H9 (cell line): ENCODE data around the gene ABR. TPM values are rescaled to one million over a fixed set of nuclear protein-coding genes. Genes with fewer than 3 reads are reported as not detected.

Experiments
- DNase-seq: peaks from one replicate; pipeline ENCODE4 v3.0.0-alpha.2; 2017
- H2AFZ ChIP-seq: one replicate; pipeline ENCODE4 v1.6.1; 2013; ENCODE audit warnings: mild to moderate bottlenecking, low read length, control low read depth, moderate library complexity
- H2AK5ac ChIP-seq: 2 replicates; pipeline ENCODE4 v1.6.1; 2013; ENCODE audit warnings: low read length, control low read depth, mixed read lengths; ENCODE audit not compliant: insufficient read length
- H2BK120ac ChIP-seq: one replicate; pipeline ENCODE4 v1.6.1; 2013; ENCODE audit warnings: low read depth, mild to moderate bottlenecking, low read length, control low read depth, inconsistent platforms; ENCODE audit not compliant: poor library complexity, severe bottlenecking
- H2BK12ac ChIP-seq: 2 replicates; pipeline ENCODE4 v1.6.1; 2013; ENCODE audit warnings: low read length, control low read depth, mixed read lengths, low read depth; ENCODE audit not compliant: insufficient read length
- H2BK15ac ChIP-seq: 2 replicates; pipeline ENCODE4 v1.6.1; 2013; ENCODE audit warnings: low read depth, low read length, control low read depth
- H2BK20ac ChIP-seq: one replicate; pipeline ENCODE4 v1.6.1; 2013; ENCODE audit warnings: low read depth, mild to moderate bottlenecking, low read length, control low read depth, inconsistent platforms; ENCODE audit not compliant: poor library complexity, severe bottlenecking
- H2BK5ac ChIP-seq: 2 replicates; pipeline ENCODE4 v1.6.1; 2013; ENCODE audit warnings: low read length, control low read depth, mixed read lengths; ENCODE audit not compliant: insufficient read length
- H3K14ac ChIP-seq: 2 replicates; pipeline ENCODE4 v1.6.1; 2013; ENCODE audit warnings: low read length, control low read depth; ENCODE audit not compliant: insufficient read depth
- H3K18ac ChIP-seq: 2 replicates; pipeline ENCODE4 v1.6.1; 2013; ENCODE audit warnings: low read depth, mild to moderate bottlenecking, mixed read lengths, low read length, control low read depth; ENCODE audit not compliant: insufficient read length
- H3K23ac ChIP-seq: 2 replicates; pipeline ENCODE4 v1.6.1; 2013; ENCODE audit warnings: low read length, control low read depth, mixed read lengths, low read depth; ENCODE audit not compliant: insufficient read length
- H3K23me2 ChIP-seq: 2 replicates; pipeline ENCODE4 v1.6.1; 2013; ENCODE audit warnings: low read depth, mild to moderate bottlenecking, mixed read lengths, low read length, control low read depth; ENCODE audit not compliant: insufficient read length, poor library complexity, severe bottlenecking
- H3K27ac ChIP-seq: 2 replicates; pipeline ENCODE4 v1.5.1; 2013; ENCODE audit warnings: low read length, control low read depth, mixed read lengths, low read depth; ENCODE audit not compliant: insufficient read length
- H3K27me3 ChIP-seq: 2 replicates; pipeline ENCODE4 v1.6.1; 2013; ENCODE audit warnings: low read length, control low read depth, inconsistent platforms; ENCODE audit not compliant: insufficient read depth
- H3K4ac ChIP-seq: 2 replicates; pipeline ENCODE4 v1.6.1; 2013; ENCODE audit warnings: low read depth, mild to moderate bottlenecking, control low read depth, inconsistent platforms, low read length, moderate library complexity
- H3K4me1 ChIP-seq: 2 replicates; pipeline ENCODE4 v1.6.1; 2013; ENCODE audit warnings: low read length, control low read depth, inconsistent platforms; ENCODE audit not compliant: insufficient read depth
- H3K4me2 ChIP-seq: 2 replicates; pipeline ENCODE4 v1.6.1; 2013; ENCODE audit warnings: low read length, control low read depth, mixed read lengths; ENCODE audit not compliant: insufficient read length, insufficient read depth
- H3K56ac ChIP-seq: 2 replicates; pipeline ENCODE4 v1.6.1; 2013; ENCODE audit warnings: low read depth, mild to moderate bottlenecking, mixed read lengths, low read length, control low read depth; ENCODE audit not compliant: insufficient read length
- H3K79me1 ChIP-seq: 2 replicates; pipeline ENCODE4 v1.6.1; 2013; ENCODE audit warnings: low read depth, mild to moderate bottlenecking, moderate library complexity, low read length, control low read depth, inconsistent platforms; ENCODE audit not compliant: insufficient read depth, poor library complexity, severe bottlenecking
- H3K79me2 ChIP-seq: 2 replicates; pipeline ENCODE4 v1.6.1; 2013; ENCODE audit warnings: low read length, control low read depth, inconsistent platforms; ENCODE audit not compliant: insufficient read depth
- H3K9ac ChIP-seq: 2 replicates; pipeline ENCODE4 v1.6.1; 2013; ENCODE audit warnings: low read length, control low read depth, mixed read lengths; ENCODE audit not compliant: insufficient read length; ENCODE audit errors: extremely low read depth
- H3K9me3 ChIP-seq: one replicate; pipeline ENCODE4 v1.6.1; 2013; ENCODE audit warnings: low read depth, low read length, inconsistent platforms; ENCODE audit not compliant: control insufficient read depth
- H3T11ph ChIP-seq: one replicate; pipeline ENCODE4 v1.6.1; 2013; ENCODE audit warnings: mild to moderate bottlenecking, low read length, control low read depth, inconsistent platforms
- H4K20me1 ChIP-seq: one replicate; pipeline ENCODE4 v1.6.1; 2013; ENCODE audit not compliant: control insufficient read depth, insufficient read length, insufficient read depth
- H4K5ac ChIP-seq: 2 replicates; pipeline ENCODE4 v1.6.1; 2013; ENCODE audit warnings: low read depth, mild to moderate bottlenecking, mixed read lengths, low read length, control low read depth; ENCODE audit not compliant: insufficient read length
- H4K8ac ChIP-seq: replicated peaks from 2 replicates; pipeline ENCODE4 v1.6.1; 2013; ENCODE audit warnings: low read length, control low read depth, mixed read lengths, low read depth; ENCODE audit not compliant: insufficient read length
- H4K91ac ChIP-seq: 2 replicates; pipeline ENCODE4 v1.6.1; 2013; ENCODE audit warnings: low read depth, mild to moderate bottlenecking, moderate library complexity, mixed read lengths, low read length, control low read depth; ENCODE audit not compliant: insufficient read length
- H3K27ac Mint-ChIP-seq, 3 experiments: 2 replicates in 2 of 3; 3 replicates in 1 of 3; pipeline ENCODE4 v1.8.0; 2020 to 2021; ENCODE audit warnings: mixed read lengths in 3 of 3, mild to moderate bottlenecking in 1 of 3, moderate library complexity in 1 of 3
- H3K27me3 Mint-ChIP-seq: 2 replicates; pipeline ENCODE4 v1.8.0; 2021; ENCODE audit warnings: low read depth, mild to moderate bottlenecking, moderate library complexity, mixed read lengths
- H3K36me3 Mint-ChIP-seq, 3 experiments: 2 replicates in 2 of 3; 3 replicates in 1 of 3; pipeline ENCODE4 v1.8.0; 2020 to 2021; ENCODE audit warnings: low read depth in 3 of 3, mixed read lengths in 3 of 3; ENCODE audit not compliant: insufficient read depth in 1 of 3
- H3K4me1 Mint-ChIP-seq, 2 experiments: 2 replicates each; pipeline ENCODE4 v1.8.0; 2020; ENCODE audit warnings: mixed read lengths in 2 of 2
- H3K4me3 Mint-ChIP-seq, 2 experiments: 2 replicates in 1 of 2; 3 replicates in 1 of 2; pipeline ENCODE4 v1.8.0; 2020 to 2021; ENCODE audit warnings: mild to moderate bottlenecking in 2 of 2, mixed read lengths in 2 of 2, moderate library complexity in 1 of 2
- H3K9me3 Mint-ChIP-seq, 2 experiments: 2 replicates in 1 of 2; 3 replicates in 1 of 2; pipeline ENCODE4 v1.8.0; 2020; ENCODE audit warnings: mild to moderate bottlenecking in 2 of 2, mixed read lengths in 2 of 2, moderate library complexity in 1 of 2
- WGBS: extraction: QIAGEN DNeasy Blood & Tissue Kit; methylation state at CpG from one replicate; pipeline ENCODE4 v1.1.7; 2013; ENCODE audit warnings: missing lambda C conversion rate, low lambda C conversion rate, mixed read lengths; ENCODE audit not compliant: insufficient read length; ENCODE audit errors: extremely low coverage; 5-methylcytosine and 5-hydroxymethylcytosine counted together
- total RNA-seq: library from RNA; stranded (reverse); gene quantifications from 2 replicates; pipeline ENCODE4 v1.2.1, GENCODE V29; 2021
- TF ChIP-seq, protein P1 (sequence below): fragments of 200-600 bp; sonication (generic); conservative IDR thresholded peaks from 3 replicates; pipeline ENCODE4 v1.8.0; 2021; ENCODE audit warnings: antibody characterized with exemption, mild to moderate bottlenecking

The ABR gene
- total RNA-seq, 1 experiment from 2014 or later = 34.7 TPM

DNA sequence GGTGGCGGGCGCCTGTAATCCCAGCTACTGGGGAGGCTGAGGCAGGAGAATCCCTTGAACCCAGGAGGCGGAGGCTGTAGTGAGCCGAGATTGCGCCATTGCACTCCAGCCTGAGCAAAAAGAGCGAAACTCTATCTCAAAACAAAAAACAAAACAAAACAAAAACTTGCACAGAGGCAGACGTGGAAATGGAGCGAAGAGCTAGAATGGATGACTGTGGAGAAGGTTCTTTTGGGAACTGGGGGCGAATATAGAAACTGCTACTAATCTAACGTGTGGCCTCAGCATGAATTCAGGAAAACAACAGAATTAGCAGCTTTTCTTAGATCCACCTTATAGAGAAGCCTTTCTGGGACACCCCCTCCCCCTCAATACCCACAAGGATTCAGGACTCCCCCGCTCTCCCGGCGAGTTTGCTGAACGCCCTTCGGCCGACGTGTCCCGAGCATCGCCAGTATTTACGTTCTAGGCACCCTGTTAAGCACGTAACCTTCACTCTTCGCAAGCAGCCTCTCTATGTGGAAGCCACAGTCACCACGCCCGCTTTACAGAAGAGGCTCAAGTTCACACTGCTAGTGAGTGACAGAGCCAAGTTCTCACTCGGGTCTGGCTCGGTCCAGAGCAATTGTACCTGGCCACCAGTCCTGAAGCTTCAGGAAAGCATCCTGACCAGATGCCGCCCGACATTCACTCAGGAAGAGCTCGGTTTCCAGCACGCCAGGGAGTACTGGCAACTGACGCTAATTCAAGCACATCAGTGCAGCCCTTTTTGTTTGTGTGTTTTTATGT is 13.3 kb upstream of the ABR start:
- Histone ChIP-seq H3K4me1 (no peaks in the 10 kb centered on the region), H3K27me3 (no peaks in the 10 kb centered on the region), H3K14ac (no peak overlapping the region; the same call in 1 of the 2 replicates), H2AK5ac (no peak overlapping the region), H3K18ac (no peak overlapping the region), H2AFZ (no peak overlapping the region), H4K91ac (no peak overlapping the region), H3K4me2 (no peak overlapping the region), H3K23me2 (no peaks in the 10 kb centered on the region), H2BK20ac (no peak overlapping the region), H2BK15ac (no peak overlapping the region), H2BK12ac (no peak overlapping the region), H4K20me1 (no peaks in the 10 kb centered on the region), H3K79me1 (no peaks in the 10 kb centered on the region), H3K79me2 (no peaks in the 10 kb centered on the region), H3K27ac (no peak overlapping the region), H3T11ph (no peak overlapping the region), H2BK120ac (no peak overlapping the region), H3K23ac (no peak overlapping the region), H4K8ac (no peak overlapping the region), H3K9ac (no peak overlapping the region), H3K56ac (no peak overlapping the region), H3K9me3 (no peaks in the 10 kb centered on the region), H4K5ac (no peak overlapping the region), H2BK5ac (no peak overlapping the region), H3K4ac (no peak overlapping the region)
- Mint-ChIP-seq H3K27me3 (peaks cover 27% of the 10 kb centered on the region), H3K9me3 (no peaks in the 10 kb centered on the region), H3K4me3 (no peak overlapping the region), H3K36me3 (no peaks in the 10 kb centered on the region), H3K4me1 (peaks cover 0 to 5% of the 10 kb centered on the region in 2 experiments; a peak in 2 of 4 replicates), H3K27ac (no peak overlapping the region)
- no CpG with 5 or more reads among the region's 31 CpGs for WGBS
- TF ChIP-seq, protein P1, sequence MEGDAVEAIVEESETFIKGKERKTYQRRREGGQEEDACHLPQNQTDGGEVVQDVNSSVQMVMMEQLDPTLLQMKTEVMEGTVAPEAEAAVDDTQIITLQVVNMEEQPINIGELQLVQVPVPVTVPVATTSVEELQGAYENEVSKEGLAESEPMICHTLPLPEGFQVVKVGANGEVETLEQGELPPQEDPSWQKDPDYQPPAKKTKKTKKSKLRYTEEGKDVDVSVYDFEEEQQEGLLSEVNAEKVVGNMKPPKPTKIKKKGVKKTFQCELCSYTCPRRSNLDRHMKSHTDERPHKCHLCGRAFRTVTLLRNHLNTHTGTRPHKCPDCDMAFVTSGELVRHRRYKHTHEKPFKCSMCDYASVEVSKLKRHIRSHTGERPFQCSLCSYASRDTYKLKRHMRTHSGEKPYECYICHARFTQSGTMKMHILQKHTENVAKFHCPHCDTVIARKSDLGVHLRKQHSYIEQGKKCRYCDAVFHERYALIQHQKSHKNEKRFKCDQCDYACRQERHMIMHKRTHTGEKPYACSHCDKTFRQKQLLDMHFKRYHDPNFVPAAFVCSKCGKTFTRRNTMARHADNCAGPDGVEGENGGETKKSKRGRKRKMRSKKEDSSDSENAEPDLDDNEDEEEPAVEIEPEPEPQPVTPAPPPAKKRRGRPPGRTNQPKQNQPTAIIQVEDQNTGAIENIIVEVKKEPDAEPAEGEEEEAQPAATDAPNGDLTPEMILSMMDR = no peak
- no peak for DNase-seq
